ENCODE data around the gene SLC66A3. TPM values are rescaled to one million over a fixed set of nuclear protein-coding genes. Genes with fewer than 3 reads are reported as not detected.

Gene SLC66A3
- total and polyA plus RNA-seq, 8 donors = 20.8 to 30.4 (median 27.5) TPM

DNA sequence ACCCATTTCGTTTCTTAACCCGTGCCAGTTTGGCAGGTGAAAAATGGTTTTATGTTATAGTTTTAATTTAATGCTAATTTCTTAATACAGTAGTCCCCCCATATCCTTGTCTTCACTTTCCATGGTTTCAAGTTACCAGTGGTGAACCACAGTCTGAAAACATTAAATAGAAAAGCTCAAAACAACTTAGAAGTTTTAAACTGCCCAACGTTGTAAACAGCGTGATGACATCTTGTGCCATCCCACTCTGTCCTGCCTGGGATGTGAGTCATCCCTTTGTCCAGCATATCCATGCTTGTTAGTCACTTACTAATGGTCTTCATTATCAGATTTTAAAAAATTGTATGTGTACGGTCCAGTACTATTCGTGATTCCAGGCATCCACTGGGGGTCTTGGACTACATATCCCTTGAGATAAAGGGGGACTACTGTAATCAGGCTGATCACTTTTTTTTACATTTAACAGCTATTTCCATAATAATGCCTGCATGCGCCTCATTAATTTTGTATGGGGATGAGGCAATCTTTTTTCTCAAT, 31.9 kb downstream of the SLC66A3 start:
- H3K36me3 ChIP-seq = peaks cover 0 to 55% of the 10 kb centered on the region in 2 donors
- no peak for ATAC-seq
- DNase-seq = no peak
- H3K27me3 ChIP-seq = no peaks in the 10 kb centered on the region
- intact Hi-C loops (cut with DNase I) = no loop called here
- no peaks in the 10 kb centered on the region for H3K9me3 ChIP-seq
- H3K4me3 ChIP-seq = no peak overlapping the region
- H3K4me1 ChIP-seq = no peaks in the 10 kb centered on the region
- no peak overlapping the region for H3K27ac ChIP-seq
- TF ChIP-seq, protein P1, sequence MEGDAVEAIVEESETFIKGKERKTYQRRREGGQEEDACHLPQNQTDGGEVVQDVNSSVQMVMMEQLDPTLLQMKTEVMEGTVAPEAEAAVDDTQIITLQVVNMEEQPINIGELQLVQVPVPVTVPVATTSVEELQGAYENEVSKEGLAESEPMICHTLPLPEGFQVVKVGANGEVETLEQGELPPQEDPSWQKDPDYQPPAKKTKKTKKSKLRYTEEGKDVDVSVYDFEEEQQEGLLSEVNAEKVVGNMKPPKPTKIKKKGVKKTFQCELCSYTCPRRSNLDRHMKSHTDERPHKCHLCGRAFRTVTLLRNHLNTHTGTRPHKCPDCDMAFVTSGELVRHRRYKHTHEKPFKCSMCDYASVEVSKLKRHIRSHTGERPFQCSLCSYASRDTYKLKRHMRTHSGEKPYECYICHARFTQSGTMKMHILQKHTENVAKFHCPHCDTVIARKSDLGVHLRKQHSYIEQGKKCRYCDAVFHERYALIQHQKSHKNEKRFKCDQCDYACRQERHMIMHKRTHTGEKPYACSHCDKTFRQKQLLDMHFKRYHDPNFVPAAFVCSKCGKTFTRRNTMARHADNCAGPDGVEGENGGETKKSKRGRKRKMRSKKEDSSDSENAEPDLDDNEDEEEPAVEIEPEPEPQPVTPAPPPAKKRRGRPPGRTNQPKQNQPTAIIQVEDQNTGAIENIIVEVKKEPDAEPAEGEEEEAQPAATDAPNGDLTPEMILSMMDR (IDR thresholded peaks at IDR 0.05) = no peak

DNA sequence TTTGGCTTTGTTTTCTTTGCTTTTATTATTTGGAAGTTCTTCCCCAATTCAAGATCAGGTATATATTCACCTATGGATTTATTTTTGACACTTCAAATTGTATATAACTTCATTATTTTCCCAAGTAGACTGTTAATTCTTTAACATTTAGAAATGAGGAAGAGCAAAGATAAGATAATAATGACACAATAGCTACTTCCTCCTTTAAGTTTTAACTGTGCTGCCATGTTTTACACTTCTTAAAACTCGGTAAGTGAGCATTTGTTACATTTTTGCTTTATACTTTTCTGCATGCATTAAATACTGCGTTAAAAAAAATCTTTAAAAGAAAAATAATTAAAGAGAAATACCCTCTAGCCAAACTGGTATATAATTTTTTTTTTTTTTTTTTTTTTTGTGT, 32.5 kb downstream of the SLC66A3 start:
- no peaks in the 10 kb centered on the region for H3K27me3 ChIP-seq
- H3K4me1 ChIP-seq = no peaks in the 10 kb centered on the region
- intact Hi-C loops (cut with DNase I) = no loop called here
- H3K4me3 ChIP-seq = no peak overlapping the region
- peaks cover 0 to 55% of the 10 kb centered on the region in 2 donors for H3K36me3 ChIP-seq
- TF ChIP-seq, protein P1 (IDR thresholded peaks at IDR 0.05) = no peak
- no peak for ATAC-seq
- no peak for DNase-seq
- no peaks in the 10 kb centered on the region for H3K9me3 ChIP-seq
- H3K27ac ChIP-seq = no peak overlapping the region

DNA sequence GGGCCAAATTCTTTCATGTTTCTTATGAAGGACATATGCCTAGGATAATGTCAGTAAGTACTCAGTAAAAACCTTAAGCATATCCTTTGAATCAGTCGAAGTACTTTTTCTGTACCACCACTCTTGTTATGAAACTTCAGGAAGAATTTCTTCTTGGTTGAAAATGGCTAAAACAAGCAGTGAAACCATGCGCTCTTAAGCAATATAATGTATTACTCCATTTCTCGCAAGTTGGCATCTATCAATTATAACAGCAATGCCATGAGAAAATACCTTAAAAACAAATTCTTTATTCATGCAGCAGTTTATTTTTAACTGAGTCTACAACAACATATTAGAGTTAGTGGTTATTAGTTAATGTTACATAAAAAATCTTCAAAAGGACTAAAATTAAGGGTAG, 41.0 kb downstream of the SLC66A3 start:
- Histone ChIP-seq H3K36me3 (peaks cover 3 to 83% of the 10 kb centered on the region in 2 donors), H3K4me3 (no peak overlapping the region), H3K27me3 (no peaks in the 10 kb centered on the region), H3K4me1 (no peaks in the 10 kb centered on the region), H3K9me3 (no peaks in the 10 kb centered on the region), H3K27ac (peak overlapping the region in 1 of 2 donors; percentile 4)
- DNase-seq (no peak), ATAC-seq (no peak)
- intact Hi-C loops (cut with DNase I) = no loop called here
- TF ChIP-seq, protein P1 (IDR thresholded peaks at IDR 0.05) = no peak

GRCh38 chr2:11200651-11201050, 45.4 kb downstream of the SLC66A3 start:
- Histone ChIP-seq H3K4me1 (peaks cover 0 to 21% of the 10 kb centered on the region in 2 donors), H3K4me3 (no peak overlapping the region), H3K27ac (no peak overlapping the region), H3K9me3 (no peaks in the 10 kb centered on the region), H3K27me3 (no peaks in the 10 kb centered on the region), H3K36me3 (peaks cover 3 to 64% of the 10 kb centered on the region in 2 donors)
- intact Hi-C loops (cut with DNase I) = no loop called here
- DNase-seq = no peak
- TF ChIP-seq, protein P1 (IDR thresholded peaks at IDR 0.05) = no peak
- ATAC-seq = no peak

GRCh38 chr2:11201969-11202368, 46.7 kb downstream of the SLC66A3 start:
- no peak overlapping the region for H3K27ac ChIP-seq
- no peak for DNase-seq
- no peaks in the 10 kb centered on the region for H3K9me3 ChIP-seq
- intact Hi-C loops (cut with DNase I) = no loop called here
- TF ChIP-seq, protein P1 (IDR thresholded peaks at IDR 0.05) = no peak
- ATAC-seq = no peak
- H3K4me1 ChIP-seq = peaks cover 0 to 21% of the 10 kb centered on the region in 2 donors
- peaks cover 3 to 56% of the 10 kb centered on the region in 2 donors for H3K36me3 ChIP-seq
- H3K27me3 ChIP-seq = no peaks in the 10 kb centered on the region
- no peak overlapping the region for H3K4me3 ChIP-seq
